Suprapubic skin (tissue), 4 donors: ENCODE results near the gene CHIA. TPM values are rescaled to one million over a fixed set of nuclear protein-coding genes. Genes with fewer than 3 reads are reported as not detected.

Experiments
- DNase-seq, 2 donors: peaks; one replicate each; pipeline ENCODE4 v3.0.0-alpha.2; 2019; ENCODE audit warnings: low spot score in 2 of 2
- H3K27ac ChIP-seq: fragments of 200-600 bp; sonication (generic); one replicate; pipeline ENCODE4 v1.5.1; 2019
- H3K27me3 ChIP-seq: fragments of 200-600 bp; sonication (generic); one replicate; pipeline ENCODE4 v1.5.1; 2019
- H3K36me3 ChIP-seq: fragments of 200-600 bp; sonication (generic); one replicate; pipeline ENCODE4 v1.5.1; 2019
- H3K4me1 ChIP-seq: fragments of 200-600 bp; sonication (generic); one replicate; pipeline ENCODE4 v1.5.1; 2019
- H3K4me3 ChIP-seq: fragments of 200-600 bp; sonication (generic); one replicate; pipeline ENCODE4 v1.5.1; 2019; ENCODE audit warnings: mild to moderate bottlenecking
- H3K9me3 ChIP-seq: fragments of 200-600 bp; sonication (generic); one replicate; pipeline ENCODE4 v1.5.1; 2019
- CTCF ChIP-seq, 2 donors: fragments of 200-600 bp in 1 of 2; fragments of 450-650 bp in 1 of 2; sonication (generic) in 1 of 2; IDR thresholded peaks; one replicate each; pipeline ENCODE4 v1.5.1; 2016 to 2019; ENCODE audit warnings: antibody characterized with exemption in 2 of 2, mild to moderate bottlenecking in 1 of 2, moderate library complexity in 1 of 2
- EP300 ChIP-seq: sonication (generic); formaldehyde crosslinking; IDR thresholded peaks from one replicate; pipeline ENCODE4 v1.6.1; 2017; ENCODE audit warnings: antibody characterized with exemption
- POLR2A ChIP-seq, 2 donors: fragments of 450-650 bp; IDR thresholded peaks; one replicate each; pipeline ENCODE4 v1.6.1; 2017; ENCODE audit warnings: antibody characterized with exemption in 2 of 2, mild to moderate bottlenecking in 2 of 2, moderate library complexity in 2 of 2
- POLR2AphosphoS5 ChIP-seq, 3 donors: sonication (generic); formaldehyde crosslinking; IDR thresholded peaks; one replicate each; pipeline ENCODE4 v1.6.1; 2017; ENCODE audit warnings: antibody characterized with exemption in 3 of 3
- WGBS: methylation state at CpG from one replicate; pipeline ENCODE4 v1.1.5; 2018; 5-methylcytosine and 5-hydroxymethylcytosine counted together
- total RNA-seq, 4 donors: library from RNA; depleted of rRNA; stranded (reverse); fragments of >200 nt; gene quantifications; one replicate each; pipeline ENCODE4 v1.1.0, GENCODE V29; 2016

CHIA gene
- total RNA-seq, 4 donors from 2014 or later: not detected

- H3K4me1 ChIP-seq: no peaks in the 10 kb centered on the region
- H3K27me3 ChIP-seq: no peaks in the 10 kb centered on the region
- DNase-seq: no peak
- no peaks in the 10 kb centered on the region for H3K9me3 ChIP-seq
- no peaks in the 10 kb centered on the region for H3K36me3 ChIP-seq
- H3K4me3 ChIP-seq: no peak overlapping the region
- no peak overlapping the region for H3K27ac ChIP-seq
- TF ChIP-seq POLR2A (IDR thresholded peaks at IDR 0.05): no peak
- no peak for TF ChIP-seq EP300
- no peak for TF ChIP-seq CTCF (IDR thresholded peaks at IDR 0.05)
- TF ChIP-seq POLR2AphosphoS5 (IDR thresholded peaks at IDR 0.05): no peak
Observed at GRCh38 chr1:111294390-111294789, 3.7 kb downstream of the CHIA start.

GRCh38 chr1:111302374-111302773 lies 11.7 kb downstream of the CHIA start:
- TF ChIP-seq POLR2AphosphoS5 (IDR thresholded peaks at IDR 0.05) (no peak), CTCF (IDR thresholded peaks at IDR 0.05) (no peak), EP300 (no peak), POLR2A (IDR thresholded peaks at IDR 0.05) (no peak)
- H3K9me3 ChIP-seq: peaks cover 24% of the 10 kb centered on the region
- H3K36me3 ChIP-seq: no peaks in the 10 kb centered on the region
- H3K4me3 ChIP-seq: no peak overlapping the region
- H3K27ac ChIP-seq: no peak overlapping the region
- no peak for DNase-seq
- H3K4me1 ChIP-seq: no peaks in the 10 kb centered on the region
- WGBS: 84% methylated on average over 3 of the region's 3 CpGs
- no peaks in the 10 kb centered on the region for H3K27me3 ChIP-seq

- peaks cover 2% of the 10 kb centered on the region for H3K9me3 ChIP-seq
- DNase-seq: no peak
- no peak overlapping the region for H3K4me3 ChIP-seq
- no peaks in the 10 kb centered on the region for H3K27me3 ChIP-seq
- H3K4me1 ChIP-seq: no peaks in the 10 kb centered on the region
- WGBS: 51% methylated on average over 2 of the region's 2 CpGs
- H3K27ac ChIP-seq: no peak overlapping the region
- H3K36me3 ChIP-seq: no peaks in the 10 kb centered on the region
- TF ChIP-seq EP300 (no peak), POLR2A (IDR thresholded peaks at IDR 0.05) (no peak), POLR2AphosphoS5 (IDR thresholded peaks at IDR 0.05) (no peak), CTCF (IDR thresholded peaks at IDR 0.05) (no peak)
Observed at GRCh38 chr1:111309690-111310089, 19.0 kb downstream of the CHIA start.

GRCh38 chr1:111318523-111318922 lies 27.9 kb downstream of the CHIA start:
- 49% methylated on average over 3 of the region's 3 CpGs for WGBS
- DNase-seq: no peak
- Histone ChIP-seq H3K9me3 (no peaks in the 10 kb centered on the region), H3K27me3 (peaks cover 4% of the 10 kb centered on the region), H3K36me3 (no peaks in the 10 kb centered on the region), H3K4me3 (no peak overlapping the region), H3K27ac (no peak overlapping the region), H3K4me1 (no peaks in the 10 kb centered on the region)
- TF ChIP-seq CTCF (IDR thresholded peaks at IDR 0.05): no peak

GRCh38 chr1:111320066-111320879 lies 29.6 kb downstream of the CHIA start:
- H3K4me1 ChIP-seq: no peaks in the 10 kb centered on the region
- no peaks in the 10 kb centered on the region for H3K36me3 ChIP-seq
- no peaks in the 10 kb centered on the region for H3K27me3 ChIP-seq
- no peak overlapping the region for H3K4me3 ChIP-seq
- H3K27ac ChIP-seq: no peak overlapping the region
- no peaks in the 10 kb centered on the region for H3K9me3 ChIP-seq
- TF ChIP-seq POLR2A (IDR thresholded peaks at IDR 0.05) (no peak), CTCF (IDR thresholded peaks at IDR 0.05) (no peak), EP300 (no peak)
- no peak for DNase-seq
- 72% methylated on average over 12 of the region's 12 CpGs for WGBS
